NB4 (cell line): Measurements from ENCODE around the gene KLF7.
A peak's percentile ranks its signal among the peaks of the same experiment; 100 is the strongest.

Experiments
- CTCF ChIP-seq: IDR thresholded peaks from one replicate; pipeline ENCODE4 v1.5.1; 2012; ENCODE audit warnings: low read depth, low read length
- MAX ChIP-seq: IDR thresholded peaks from 2 replicates; pipeline ENCODE4 v1.6.1; 2011; ENCODE audit warnings: low read depth, low read length
- POLR2A ChIP-seq: IDR thresholded peaks from 2 replicates; pipeline ENCODE4 v1.6.1; 2011; ENCODE audit warnings: mild to moderate bottlenecking; ENCODE audit not compliant: insufficient read length; ENCODE audit errors: extremely low read depth

GRCh38 chr2:207141386-207141785 is 24.4 kb downstream of the KLF7 start:
- TF ChIP-seq CTCF = no peak
- TF ChIP-seq MAX = peak; percentile 82
- no peak for TF ChIP-seq POLR2A
